H9 (cell line): ENCODE data around the gene KRTAP1-1. TPM values are rescaled to one million over a fixed set of nuclear protein-coding genes. Genes with fewer than 3 reads are reported as not detected.

Experiments
- DNase-seq: peaks from one replicate; pipeline ENCODE4 v3.0.0-alpha.2; 2017
- H2AFZ ChIP-seq: one replicate; pipeline ENCODE4 v1.6.1; 2013; ENCODE audit warnings: mild to moderate bottlenecking, low read length, control low read depth, moderate library complexity
- H2AK5ac ChIP-seq: 2 replicates; pipeline ENCODE4 v1.6.1; 2013; ENCODE audit warnings: low read length, control low read depth, mixed read lengths; ENCODE audit not compliant: insufficient read length
- H2BK120ac ChIP-seq: one replicate; pipeline ENCODE4 v1.6.1; 2013; ENCODE audit warnings: low read depth, mild to moderate bottlenecking, low read length, control low read depth, inconsistent platforms; ENCODE audit not compliant: poor library complexity, severe bottlenecking
- H2BK12ac ChIP-seq: 2 replicates; pipeline ENCODE4 v1.6.1; 2013; ENCODE audit warnings: low read length, control low read depth, mixed read lengths, low read depth; ENCODE audit not compliant: insufficient read length
- H2BK15ac ChIP-seq: 2 replicates; pipeline ENCODE4 v1.6.1; 2013; ENCODE audit warnings: low read depth, low read length, control low read depth
- H2BK20ac ChIP-seq: one replicate; pipeline ENCODE4 v1.6.1; 2013; ENCODE audit warnings: low read depth, mild to moderate bottlenecking, low read length, control low read depth, inconsistent platforms; ENCODE audit not compliant: poor library complexity, severe bottlenecking
- H2BK5ac ChIP-seq: 2 replicates; pipeline ENCODE4 v1.6.1; 2013; ENCODE audit warnings: low read length, control low read depth, mixed read lengths; ENCODE audit not compliant: insufficient read length
- H3K14ac ChIP-seq: 2 replicates; pipeline ENCODE4 v1.6.1; 2013; ENCODE audit warnings: low read length, control low read depth; ENCODE audit not compliant: insufficient read depth
- H3K18ac ChIP-seq: 2 replicates; pipeline ENCODE4 v1.6.1; 2013; ENCODE audit warnings: low read depth, mild to moderate bottlenecking, mixed read lengths, low read length, control low read depth; ENCODE audit not compliant: insufficient read length
- H3K23ac ChIP-seq: 2 replicates; pipeline ENCODE4 v1.6.1; 2013; ENCODE audit warnings: low read length, control low read depth, mixed read lengths, low read depth; ENCODE audit not compliant: insufficient read length
- H3K23me2 ChIP-seq: 2 replicates; pipeline ENCODE4 v1.6.1; 2013; ENCODE audit warnings: low read depth, mild to moderate bottlenecking, mixed read lengths, low read length, control low read depth; ENCODE audit not compliant: insufficient read length, poor library complexity, severe bottlenecking
- H3K27ac ChIP-seq: 2 replicates; pipeline ENCODE4 v1.5.1; 2013; ENCODE audit warnings: low read length, control low read depth, mixed read lengths, low read depth; ENCODE audit not compliant: insufficient read length
- H3K27me3 ChIP-seq: 2 replicates; pipeline ENCODE4 v1.6.1; 2013; ENCODE audit warnings: low read length, control low read depth, inconsistent platforms; ENCODE audit not compliant: insufficient read depth
- H3K4ac ChIP-seq: 2 replicates; pipeline ENCODE4 v1.6.1; 2013; ENCODE audit warnings: low read depth, mild to moderate bottlenecking, control low read depth, inconsistent platforms, low read length, moderate library complexity
- H3K4me1 ChIP-seq: 2 replicates; pipeline ENCODE4 v1.6.1; 2013; ENCODE audit warnings: low read length, control low read depth, inconsistent platforms; ENCODE audit not compliant: insufficient read depth
- H3K4me2 ChIP-seq: 2 replicates; pipeline ENCODE4 v1.6.1; 2013; ENCODE audit warnings: low read length, control low read depth, mixed read lengths; ENCODE audit not compliant: insufficient read length, insufficient read depth
- H3K56ac ChIP-seq: 2 replicates; pipeline ENCODE4 v1.6.1; 2013; ENCODE audit warnings: low read depth, mild to moderate bottlenecking, mixed read lengths, low read length, control low read depth; ENCODE audit not compliant: insufficient read length
- H3K79me1 ChIP-seq: 2 replicates; pipeline ENCODE4 v1.6.1; 2013; ENCODE audit warnings: low read depth, mild to moderate bottlenecking, moderate library complexity, low read length, control low read depth, inconsistent platforms; ENCODE audit not compliant: insufficient read depth, poor library complexity, severe bottlenecking
- H3K79me2 ChIP-seq: 2 replicates; pipeline ENCODE4 v1.6.1; 2013; ENCODE audit warnings: low read length, control low read depth, inconsistent platforms; ENCODE audit not compliant: insufficient read depth
- H3K9ac ChIP-seq: 2 replicates; pipeline ENCODE4 v1.6.1; 2013; ENCODE audit warnings: low read length, control low read depth, mixed read lengths; ENCODE audit not compliant: insufficient read length; ENCODE audit errors: extremely low read depth
- H3K9me3 ChIP-seq: one replicate; pipeline ENCODE4 v1.6.1; 2013; ENCODE audit warnings: low read depth, low read length, inconsistent platforms; ENCODE audit not compliant: control insufficient read depth
- H3T11ph ChIP-seq: one replicate; pipeline ENCODE4 v1.6.1; 2013; ENCODE audit warnings: mild to moderate bottlenecking, low read length, control low read depth, inconsistent platforms
- H4K20me1 ChIP-seq: one replicate; pipeline ENCODE4 v1.6.1; 2013; ENCODE audit not compliant: control insufficient read depth, insufficient read length, insufficient read depth
- H4K5ac ChIP-seq: 2 replicates; pipeline ENCODE4 v1.6.1; 2013; ENCODE audit warnings: low read depth, mild to moderate bottlenecking, mixed read lengths, low read length, control low read depth; ENCODE audit not compliant: insufficient read length
- H4K8ac ChIP-seq: replicated peaks from 2 replicates; pipeline ENCODE4 v1.6.1; 2013; ENCODE audit warnings: low read length, control low read depth, mixed read lengths, low read depth; ENCODE audit not compliant: insufficient read length
- H4K91ac ChIP-seq: 2 replicates; pipeline ENCODE4 v1.6.1; 2013; ENCODE audit warnings: low read depth, mild to moderate bottlenecking, moderate library complexity, mixed read lengths, low read length, control low read depth; ENCODE audit not compliant: insufficient read length
- H3K27ac Mint-ChIP-seq, 3 experiments: 2 replicates in 2 of 3; 3 replicates in 1 of 3; pipeline ENCODE4 v1.8.0; 2020 to 2021; ENCODE audit warnings: mixed read lengths in 3 of 3, mild to moderate bottlenecking in 1 of 3, moderate library complexity in 1 of 3
- H3K27me3 Mint-ChIP-seq: 2 replicates; pipeline ENCODE4 v1.8.0; 2021; ENCODE audit warnings: low read depth, mild to moderate bottlenecking, moderate library complexity, mixed read lengths
- H3K36me3 Mint-ChIP-seq, 3 experiments: 2 replicates in 2 of 3; 3 replicates in 1 of 3; pipeline ENCODE4 v1.8.0; 2020 to 2021; ENCODE audit warnings: low read depth in 3 of 3, mixed read lengths in 3 of 3; ENCODE audit not compliant: insufficient read depth in 1 of 3
- H3K4me1 Mint-ChIP-seq, 2 experiments: 2 replicates each; pipeline ENCODE4 v1.8.0; 2020; ENCODE audit warnings: mixed read lengths in 2 of 2
- H3K4me3 Mint-ChIP-seq, 2 experiments: 2 replicates in 1 of 2; 3 replicates in 1 of 2; pipeline ENCODE4 v1.8.0; 2020 to 2021; ENCODE audit warnings: mild to moderate bottlenecking in 2 of 2, mixed read lengths in 2 of 2, moderate library complexity in 1 of 2
- H3K9me3 Mint-ChIP-seq, 2 experiments: 2 replicates in 1 of 2; 3 replicates in 1 of 2; pipeline ENCODE4 v1.8.0; 2020; ENCODE audit warnings: mild to moderate bottlenecking in 2 of 2, mixed read lengths in 2 of 2, moderate library complexity in 1 of 2
- total RNA-seq: library from RNA; stranded (reverse); gene quantifications from 2 replicates; pipeline ENCODE4 v1.2.1, GENCODE V29; 2021
- TF ChIP-seq, protein P1 (sequence below): fragments of 200-600 bp; sonication (generic); conservative IDR thresholded peaks from 3 replicates; pipeline ENCODE4 v1.8.0; 2021; ENCODE audit warnings: antibody characterized with exemption, mild to moderate bottlenecking

KRTAP1-1 gene
- total RNA-seq, 1 experiment from 2014 or later = not detected

DNA sequence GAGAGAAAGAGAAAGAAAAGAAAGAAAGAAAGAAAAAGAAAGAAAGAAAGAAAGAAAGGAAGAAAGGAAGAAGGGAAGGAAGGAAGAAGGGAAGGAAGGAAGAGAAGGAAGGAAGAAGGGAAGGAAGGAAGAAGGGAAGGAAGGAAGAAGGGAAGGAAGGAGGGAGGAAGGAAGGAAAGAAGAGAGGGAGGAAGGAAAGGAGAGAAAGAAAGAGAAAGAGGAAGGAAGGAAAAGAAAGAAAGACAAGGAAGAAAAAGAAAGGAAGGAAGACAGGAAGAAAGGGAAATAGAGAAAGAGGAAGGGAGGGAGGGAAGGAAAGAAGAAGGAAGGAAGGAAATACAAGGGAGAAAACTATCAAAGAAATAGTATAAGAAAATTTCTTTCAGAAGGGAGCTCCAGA lies 35.5 kb upstream of the KRTAP1-1 start:
- no peaks in the 10 kb centered on the region; the same call in none of the 2 replicates for H3K27me3 Mint-ChIP-seq

More for the DNA sequence above, 35.5 kb upstream of the KRTAP1-1 start:
- Histone ChIP-seq H3K27ac (no peak overlapping the region), H3K14ac (no peak overlapping the region), H4K20me1 (no peaks in the 10 kb centered on the region), H2AK5ac (no peak overlapping the region), H3K23ac (no peak overlapping the region), H3K56ac (no peak overlapping the region), H3K18ac (no peak overlapping the region), H3K79me1 (no peaks in the 10 kb centered on the region), H3K4me1 (no peaks in the 10 kb centered on the region), H2BK120ac (no peak overlapping the region), H3K79me2 (no peaks in the 10 kb centered on the region), H4K91ac (no peak overlapping the region), H2BK15ac (no peak overlapping the region), H3K23me2 (no peaks in the 10 kb centered on the region), H2BK12ac (no peak overlapping the region), H4K8ac (no peak overlapping the region), H3T11ph (no peak overlapping the region), H3K9ac (no peak overlapping the region), H3K27me3 (no peaks in the 10 kb centered on the region), H2AFZ (no peak overlapping the region), H3K9me3 (no peaks in the 10 kb centered on the region), H2BK5ac (no peak overlapping the region), H4K5ac (no peak overlapping the region), H3K4ac (no peak overlapping the region), H2BK20ac (no peak overlapping the region), H3K4me2 (no peak overlapping the region)
- DNase-seq = no peak
- TF ChIP-seq, protein P1, sequence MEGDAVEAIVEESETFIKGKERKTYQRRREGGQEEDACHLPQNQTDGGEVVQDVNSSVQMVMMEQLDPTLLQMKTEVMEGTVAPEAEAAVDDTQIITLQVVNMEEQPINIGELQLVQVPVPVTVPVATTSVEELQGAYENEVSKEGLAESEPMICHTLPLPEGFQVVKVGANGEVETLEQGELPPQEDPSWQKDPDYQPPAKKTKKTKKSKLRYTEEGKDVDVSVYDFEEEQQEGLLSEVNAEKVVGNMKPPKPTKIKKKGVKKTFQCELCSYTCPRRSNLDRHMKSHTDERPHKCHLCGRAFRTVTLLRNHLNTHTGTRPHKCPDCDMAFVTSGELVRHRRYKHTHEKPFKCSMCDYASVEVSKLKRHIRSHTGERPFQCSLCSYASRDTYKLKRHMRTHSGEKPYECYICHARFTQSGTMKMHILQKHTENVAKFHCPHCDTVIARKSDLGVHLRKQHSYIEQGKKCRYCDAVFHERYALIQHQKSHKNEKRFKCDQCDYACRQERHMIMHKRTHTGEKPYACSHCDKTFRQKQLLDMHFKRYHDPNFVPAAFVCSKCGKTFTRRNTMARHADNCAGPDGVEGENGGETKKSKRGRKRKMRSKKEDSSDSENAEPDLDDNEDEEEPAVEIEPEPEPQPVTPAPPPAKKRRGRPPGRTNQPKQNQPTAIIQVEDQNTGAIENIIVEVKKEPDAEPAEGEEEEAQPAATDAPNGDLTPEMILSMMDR = no peak
- Mint-ChIP-seq H3K9me3 (no peaks in the 10 kb centered on the region; a peak in 1 of 5 replicates), H3K27ac (no peak overlapping the region), H3K4me1 (no peaks in the 10 kb centered on the region), H3K36me3 (no peaks in the 10 kb centered on the region), H3K4me3 (no peak overlapping the region)
